T47D (cell line): ENCODE data around the gene NSUN5.
"Not testable (repeated sequence)": the region's sequence is repeated elsewhere in the genome, so short reads cannot be mapped to it uniquely, and the experiment has no call there.

Source experiments
- DNase-seq, 2 experiments: peaks; one replicate each; pipeline versions ENCODE4 v3.0.0 to v3.0.0-alpha.2; 2011 to 2012; ENCODE audit warnings: low read depth in 1 of 2, low spot score in 1 of 2
- JUND ChIP-seq: IDR thresholded peaks from 2 replicates; pipeline ENCODE4 v1.6.1; 2012; ENCODE audit warnings: low read depth
- in situ Hi-C: cut with HindIII; loops from 2 replicates; pipeline ENCODE4 v1.10.0; 2016; ENCODE audit warnings: low sequenced_read_pairs, low pct_unique_long_range_greater_than_20kb

NSUN5 gene

GRCh38 chr7:73341877-73342276, 33.3 kb upstream of the NSUN5 start:
- in situ Hi-C loops: no loop called here
- TF ChIP-seq JUND: no peak
- no peak for DNase-seq

GRCh38 chr7:73340514-73340913, 31.9 kb upstream of the NSUN5 start:
- DNase-seq: no peak
- in situ Hi-C loops: no loop called here
- TF ChIP-seq JUND: no peak

GRCh38 chr7:73338321-73338720, 29.7 kb upstream of the NSUN5 start:
- TF ChIP-seq JUND: no peak
- in situ Hi-C loops: no loop called here
- DNase-seq: no peak

- no peak for TF ChIP-seq JUND
- no peak for DNase-seq
- in situ Hi-C loops: no loop called here
These were observed 23.8 kb upstream of the NSUN5 start for GRCh38 chr7:73332447-73332846.

GRCh38 chr7:73330772-73331171, 22.1 kb upstream of the NSUN5 start:
- in situ Hi-C loops: no loop called here
- TF ChIP-seq JUND: no peak
- no peak for DNase-seq

- no peak for DNase-seq
- TF ChIP-seq JUND: no peak
These were observed 21.4 kb upstream of the NSUN5 start for GRCh38 chr7:73329861-73330581.

GRCh38 chr7:73328696-73329095, 20.1 kb upstream of the NSUN5 start:
- TF ChIP-seq JUND: no peak
- in situ Hi-C loops: no loop called here
- DNase-seq: no peak

More at GRCh38 chr7:73329861-73330581, 21.4 kb upstream of the NSUN5 start:
- in situ Hi-C loops: no loop called here

- in situ Hi-C loops, DNase-seq: not testable (repeated sequence)
These were observed 19.3 kb upstream of the NSUN5 start, which contains the start of the genes FKBP6 and TRIM50 for GRCh38 chr7:73327922-73328321. Gene FKBP6, plus strand, starts transcription at chr7:73328161. Its CDS starts 268 bp downstream, at chr7:73328429. Gene TRIM50, minus strand, starts transcription at chr7:73328082. Its CDS starts 3,295 bp downstream, at chr7:73324787.

- in situ Hi-C loops: not testable (repeated sequence)
These were observed 18.8 kb upstream of the NSUN5 start for GRCh38 chr7:73327449-73327848.

GRCh38 chr7:73325424-73325823, 16.8 kb upstream of the NSUN5 start:
- in situ Hi-C loops: not testable (repeated sequence)

More at GRCh38 chr7:73327449-73327848, 18.8 kb upstream of the NSUN5 start:
- DNase-seq: not testable (repeated sequence)

GRCh38 chr7:73324081-73324845, 15.6 kb upstream of the NSUN5 start:
- peak; percentile 82 to 96 for DNase-seq
- in situ Hi-C loops: not testable (repeated sequence)

More at GRCh38 chr7:73325424-73325823, 16.8 kb upstream of the NSUN5 start:
- DNase-seq: not testable (repeated sequence)

- in situ Hi-C loops, DNase-seq: not testable (repeated sequence)
These were observed 14.9 kb upstream of the NSUN5 start for GRCh38 chr7:73323434-73324080.

- DNase-seq, in situ Hi-C loops: not testable (repeated sequence)
These were observed 11.4 kb upstream of the NSUN5 start for GRCh38 chr7:73320009-73320408.

- DNase-seq, in situ Hi-C loops: not testable (repeated sequence)
These were observed 10.9 kb upstream of the NSUN5 start for GRCh38 chr7:73319541-73319940.

- in situ Hi-C loops: not testable (repeated sequence)
These were observed 10.1 kb upstream of the NSUN5 start for GRCh38 chr7:73318656-73319204.

More at GRCh38 chr7:73318656-73319204, 10.1 kb upstream of the NSUN5 start:
- DNase-seq: not testable (repeated sequence)
